NCI-H1436 treated with DMSO at 0.1 percent for 48 hours (cell line): Measurements from ENCODE around the gene PIGQ.

Experiments used
- DNase-seq: peaks from one replicate; lab custom pipeline; 2025; lab: John Stamatoyannopoulos, UW

The PIGQ gene

DNA sequence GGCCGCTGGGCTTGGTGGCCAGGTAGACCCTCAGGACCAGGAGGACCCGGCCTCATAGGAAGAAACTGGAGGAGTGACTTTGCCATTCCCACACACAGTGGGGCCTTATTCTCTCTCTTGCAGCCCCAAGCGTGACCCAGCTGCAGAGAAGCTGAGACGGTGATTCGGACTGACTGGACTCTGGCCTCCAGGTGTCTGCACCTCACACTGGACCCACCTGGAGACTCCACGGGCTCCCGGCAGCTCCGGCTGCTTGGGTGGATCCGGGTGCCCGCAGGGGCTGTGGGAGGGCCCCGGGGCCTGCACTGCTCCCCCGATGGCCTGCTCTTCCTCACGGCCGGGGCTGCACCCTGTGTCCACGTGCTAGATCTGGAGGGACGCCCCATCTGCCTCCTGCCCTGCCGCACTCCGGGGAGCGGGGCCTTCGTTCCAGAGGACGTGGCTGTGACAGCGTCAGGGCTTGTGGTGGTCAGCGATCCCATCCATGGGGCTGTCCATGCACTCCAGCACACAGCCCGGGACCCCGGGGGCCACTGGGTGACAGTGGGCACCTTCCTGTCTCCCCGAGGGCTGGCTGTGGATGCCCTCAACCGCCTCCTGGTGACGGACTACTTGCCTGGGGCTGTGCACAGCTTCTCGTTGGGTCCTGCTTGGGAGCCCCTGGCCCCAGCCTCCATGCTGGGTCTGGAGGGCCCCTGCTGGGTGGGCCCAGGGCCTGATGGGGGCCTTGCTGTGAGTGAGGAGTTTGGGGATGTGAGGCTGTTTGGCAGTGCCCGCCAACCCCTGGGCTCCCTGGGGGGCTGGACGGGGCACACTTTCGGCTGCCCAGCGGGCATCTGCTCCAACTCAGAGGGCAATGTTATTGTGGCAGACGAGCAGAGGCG is 2.2 kb upstream of the PIGQ start:
- no peak for DNase-seq

- DNase-seq = no peak
Measured at GRCh38 chr16:568401-569258, 1.1 kb upstream of the PIGQ start.

- no peak for DNase-seq
Measured at GRCh38 chr16:572865-573650, 3.3 kb downstream of the PIGQ start.

DNA sequence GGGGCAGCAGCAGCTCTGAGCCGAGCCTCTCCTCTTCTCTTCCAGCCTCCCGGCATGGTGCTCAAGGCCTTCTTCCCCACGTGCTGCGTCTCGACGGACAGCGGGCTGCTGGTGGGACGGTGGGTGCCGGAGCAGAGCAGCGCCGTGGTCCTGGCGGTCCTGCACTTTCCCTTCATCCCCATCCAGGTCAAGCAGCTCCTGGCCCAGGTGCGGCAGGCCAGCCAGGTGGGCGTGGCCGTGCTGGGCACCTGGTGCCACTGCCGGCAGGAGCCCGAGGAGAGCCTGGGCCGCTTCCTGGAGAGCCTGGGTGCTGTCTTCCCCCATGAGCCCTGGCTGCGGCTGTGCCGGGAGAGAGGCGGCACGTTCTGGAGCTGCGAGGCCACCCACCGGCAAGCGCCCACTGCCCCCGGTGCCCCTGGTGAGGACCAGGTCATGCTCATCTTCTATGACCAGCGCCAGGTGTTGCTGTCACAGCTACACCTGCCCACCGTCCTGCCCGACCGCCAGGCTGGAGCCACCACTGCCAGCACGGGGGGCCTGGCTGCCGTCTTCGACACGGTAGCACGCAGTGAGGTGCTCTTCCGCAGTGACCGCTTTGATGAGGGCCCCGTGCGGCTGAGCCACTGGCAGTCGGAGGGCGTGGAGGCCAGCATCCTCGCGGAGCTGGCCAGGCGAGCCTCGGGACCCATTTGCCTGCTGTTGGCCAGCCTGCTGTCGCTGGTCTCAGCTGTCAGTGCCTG is 4.4 kb downstream of the PIGQ start:
- DNase-seq = no peak

- no peak for DNase-seq
Measured at GRCh38 chr16:575354-576196, 5.8 kb downstream of the PIGQ start.

DNA sequence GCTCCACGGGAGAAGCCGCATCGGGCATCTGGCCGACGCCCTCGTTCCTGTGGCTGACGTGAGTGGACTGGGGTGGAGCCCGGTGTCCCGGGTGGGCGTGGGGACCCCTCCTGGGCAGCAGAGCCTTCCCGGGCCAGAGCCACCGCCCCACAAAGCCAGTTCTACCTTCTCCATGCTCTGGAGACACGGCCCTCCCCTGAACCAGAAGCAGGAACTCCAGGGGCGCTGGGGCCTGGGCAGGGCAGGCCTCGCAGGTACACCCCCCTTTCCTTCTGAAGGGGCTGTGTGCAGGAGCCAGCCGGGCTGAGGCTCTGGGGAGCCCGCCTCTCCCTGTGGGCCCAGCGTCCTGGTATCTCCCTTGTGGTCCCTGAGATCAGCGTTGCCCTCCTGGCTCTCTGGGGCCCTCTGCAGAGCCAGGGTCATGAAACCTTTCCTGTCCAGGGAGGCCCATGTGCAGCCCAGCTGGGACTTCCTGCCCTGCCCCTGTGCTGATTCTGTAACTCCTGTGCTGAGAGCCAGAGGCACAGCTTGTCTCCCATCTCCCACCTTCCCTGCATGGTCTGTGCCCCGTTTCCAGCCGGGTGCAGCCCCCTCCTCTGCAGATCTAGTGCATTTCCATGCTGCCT is 6.5 kb downstream of the PIGQ start:
- no peak for DNase-seq

- no peak for DNase-seq
Measured at GRCh38 chr16:576823-577201, 7.0 kb downstream of the PIGQ start.

DNA sequence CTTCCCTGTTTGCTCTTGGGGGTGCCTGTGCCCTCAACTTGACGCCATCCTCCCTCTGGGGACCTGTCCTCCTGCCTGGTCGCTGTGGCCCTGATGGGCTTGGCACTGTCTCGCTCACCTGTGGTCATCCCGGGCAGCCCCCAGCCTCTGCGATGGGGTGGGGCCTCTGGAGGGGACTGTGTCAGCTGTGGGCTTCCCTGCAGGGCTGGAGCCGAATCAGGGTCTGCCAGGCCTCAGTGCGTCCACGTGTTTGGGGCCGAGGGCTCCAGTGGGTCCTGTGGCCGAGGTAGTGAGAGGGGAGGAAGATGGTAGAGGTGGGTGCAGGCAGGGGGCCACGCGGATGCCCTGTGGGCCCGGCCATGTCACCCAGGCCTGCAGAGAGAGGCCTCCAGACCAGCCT is 8.0 kb downstream of the PIGQ start:
- DNase-seq = no peak

GRCh38 chr16:578232-578869 is 8.6 kb downstream of the PIGQ start:
- DNase-seq = no peak

DNA sequence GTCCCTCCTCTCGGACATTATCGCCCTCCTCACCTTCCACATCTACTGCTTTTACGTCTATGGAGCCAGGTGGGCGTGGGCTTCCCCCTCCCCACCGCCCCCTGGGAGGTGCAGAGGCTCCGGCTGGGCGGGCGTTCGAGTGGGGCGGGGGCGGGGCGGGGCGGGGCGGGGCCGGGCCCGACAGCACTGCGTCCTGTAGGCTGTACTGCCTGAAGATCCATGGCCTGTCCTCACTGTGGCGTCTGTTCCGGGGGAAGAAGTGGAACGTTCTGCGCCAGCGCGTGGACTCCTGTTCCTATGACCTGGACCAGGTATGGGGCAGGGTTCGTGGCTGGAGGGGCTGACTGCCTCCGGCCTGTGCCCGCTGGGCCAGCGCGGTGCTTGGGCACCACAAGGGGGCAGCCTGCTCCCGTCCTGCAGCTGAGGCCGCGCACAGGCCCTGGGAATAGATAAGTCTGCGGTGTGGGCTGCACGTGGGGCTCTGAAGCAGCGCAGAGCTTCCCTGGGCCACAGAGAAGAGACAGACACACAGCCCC is 9.2 kb downstream of the PIGQ start:
- no peak for DNase-seq

DNA sequence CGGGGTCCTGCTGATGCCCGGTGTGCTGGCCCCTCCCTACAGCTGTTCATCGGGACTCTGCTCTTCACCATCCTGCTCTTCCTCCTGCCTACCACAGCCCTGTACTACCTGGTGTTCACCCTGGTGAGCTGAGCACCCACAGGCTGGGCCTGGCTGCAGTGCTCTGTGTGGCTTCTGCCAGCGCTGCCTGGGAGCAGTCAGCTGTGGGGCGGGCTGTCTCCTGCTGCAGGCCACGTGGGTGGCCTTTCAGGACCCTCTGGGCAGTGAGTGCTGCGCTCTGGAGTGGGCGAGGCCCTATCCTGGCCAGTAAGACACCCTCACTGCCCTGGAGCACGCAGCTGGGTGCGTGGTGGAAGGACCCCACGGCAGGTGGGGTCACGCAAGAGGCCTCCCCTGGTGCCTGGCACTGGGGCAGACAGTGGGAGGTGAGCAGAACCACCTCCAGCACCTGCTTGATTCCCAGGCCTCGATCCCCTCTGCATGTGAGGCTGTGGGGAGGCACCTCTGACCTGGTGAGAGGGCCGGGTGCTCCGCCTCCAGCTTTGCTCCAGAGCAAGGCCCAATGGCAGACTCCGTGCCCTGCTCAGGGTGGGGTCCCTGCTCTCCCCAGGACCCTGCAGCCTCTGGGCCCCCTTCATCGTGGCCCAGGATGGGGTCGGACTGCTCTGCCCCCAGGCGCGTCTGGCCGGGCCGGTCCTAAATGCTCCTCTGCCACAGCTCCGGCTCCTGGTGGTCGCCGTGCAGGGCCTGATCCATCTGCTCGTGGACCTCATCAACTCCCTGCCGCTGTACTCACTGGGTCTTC is 10.6 kb downstream of the PIGQ start:
- no peak for DNase-seq

- DNase-seq = no peak
Measured at GRCh38 chr16:580946-581498, 11.3 kb downstream of the PIGQ start.

GRCh38 chr16:582218-582613 is 12.4 kb downstream of the PIGQ start:
- DNase-seq = no peak

- no peak for DNase-seq
Measured at GRCh38 chr16:582614-583331, 13.0 kb downstream of the PIGQ start.

DNA sequence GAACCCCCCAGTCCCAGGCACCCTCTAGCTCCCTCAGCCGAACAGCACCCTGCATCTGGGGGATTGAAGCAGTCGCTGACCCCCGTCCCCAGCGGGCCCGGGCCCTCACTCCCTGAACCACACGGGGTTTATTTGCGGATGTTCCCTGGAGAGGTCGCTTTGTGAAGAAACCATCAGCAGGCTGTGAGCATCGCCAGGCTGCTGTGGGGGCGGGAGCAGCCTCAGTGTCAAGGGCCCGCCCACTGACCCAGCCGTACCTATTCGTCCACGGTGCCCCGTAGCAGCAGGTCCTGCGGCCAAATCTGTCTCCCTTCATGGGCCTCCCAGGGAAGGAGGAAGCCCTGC is 13.7 kb downstream of the PIGQ start:
- DNase-seq = no peak

DNA sequence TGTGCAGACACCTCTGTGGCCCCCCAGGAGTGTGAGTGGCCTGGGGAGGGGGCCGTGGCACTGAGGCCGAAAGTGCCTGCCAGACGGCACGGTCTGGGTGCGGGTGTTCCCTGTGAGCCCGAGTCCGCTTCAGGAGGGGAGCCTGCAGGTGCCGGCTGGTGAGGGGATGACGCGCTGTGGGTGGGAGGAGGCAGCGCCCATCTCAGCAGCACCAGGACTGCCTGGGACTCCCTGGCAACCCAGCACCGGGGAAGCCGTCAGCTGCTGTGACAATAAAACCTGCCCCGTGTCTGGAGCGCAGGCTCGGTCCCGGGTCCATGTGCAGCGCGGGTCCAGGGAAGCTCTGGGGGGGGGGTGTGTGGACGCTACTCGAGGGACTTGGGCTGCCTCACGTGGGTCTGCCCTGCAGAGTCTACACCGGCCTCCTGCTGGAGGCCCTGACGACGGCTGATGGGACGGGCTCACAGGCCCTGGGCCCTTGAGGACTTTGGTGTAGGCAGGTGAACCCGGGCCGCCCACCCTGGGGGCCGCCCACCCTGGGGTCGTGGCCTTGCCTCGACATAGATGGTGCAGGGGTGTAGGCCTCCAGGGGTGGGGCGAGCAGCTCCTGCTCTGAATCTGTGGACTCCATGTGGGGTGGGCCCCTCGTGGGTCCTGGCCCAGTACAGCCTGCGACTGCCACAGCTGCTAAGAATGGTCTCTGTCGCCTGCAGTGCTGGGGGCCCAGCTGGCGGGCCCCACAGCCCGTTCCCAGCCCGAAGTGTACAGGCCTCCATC is 14.2 kb downstream of the PIGQ start:
- DNase-seq = no peak

DNA sequence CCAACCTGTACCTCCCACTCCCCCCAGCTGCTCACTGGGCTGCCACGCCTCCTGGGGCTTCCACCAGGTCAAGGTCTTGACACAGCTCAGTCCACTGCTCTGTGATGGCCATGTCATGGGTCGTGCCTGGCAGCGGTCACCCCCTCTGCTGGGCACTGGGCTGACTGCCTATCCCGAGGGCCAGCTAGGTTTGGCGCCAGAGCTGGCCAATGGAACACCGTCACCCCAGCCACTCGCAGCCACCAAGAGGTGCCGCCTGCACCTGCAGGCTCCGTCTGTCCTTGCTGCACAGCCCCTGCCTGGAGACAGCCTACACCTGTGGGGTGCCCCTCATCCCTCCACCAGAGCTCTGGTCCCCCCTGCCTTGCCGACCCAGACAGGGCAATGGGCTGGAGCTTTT is 15.6 kb downstream of the PIGQ start:
- no peak for DNase-seq
